ENCODE results near the gene SLC30A9.
A peak's percentile ranks its signal among the peaks of the same experiment; 100 is the strongest.

The SLC30A9 gene

DNA sequence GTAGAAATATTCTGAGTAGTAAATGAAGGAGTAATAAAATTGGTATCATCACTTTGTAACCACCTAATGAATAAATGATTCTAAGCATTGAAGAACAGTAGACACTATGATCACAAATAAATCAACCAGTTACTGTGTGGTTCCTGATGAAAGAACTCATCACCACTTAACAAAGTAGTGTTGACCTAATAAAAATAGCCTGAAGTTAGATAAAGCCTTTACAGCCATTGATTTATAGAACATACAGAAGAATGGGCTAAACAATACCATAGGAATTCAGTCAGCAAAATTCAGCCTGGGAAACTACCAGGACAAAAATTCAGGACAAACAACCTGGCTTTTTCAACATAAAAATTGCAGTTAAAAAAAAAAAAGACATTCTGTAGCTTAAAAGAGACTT, 9.0 kb downstream of the SLC30A9 start:
- DNase-seq (ENCODE audit: low spot score) = no peak

GRCh38 chr4:42008011-42008786, 17.9 kb downstream of the SLC30A9 start:
- DNase-seq (ENCODE audit: low spot score) = no peak

DNA sequence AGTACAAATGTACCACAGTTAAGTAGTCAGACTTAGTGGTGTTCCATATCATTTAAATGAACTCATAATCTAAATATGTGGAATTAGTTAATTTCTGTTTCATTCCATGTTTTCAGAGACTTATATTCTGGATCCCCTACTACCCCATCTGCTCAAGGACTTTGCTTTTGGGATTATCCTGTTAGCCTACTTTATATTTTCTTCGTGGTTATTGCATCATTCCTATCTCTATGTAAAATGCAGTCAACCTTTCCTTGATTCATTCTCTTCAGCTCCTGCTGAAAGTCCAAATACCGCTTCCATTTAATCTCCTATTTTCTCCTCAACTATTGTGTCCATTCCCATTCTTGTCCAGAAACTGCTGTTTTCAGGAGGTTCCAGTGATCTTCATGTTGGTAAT, 25.1 kb downstream of the SLC30A9 start:
- DNase-seq (ENCODE audit: low spot score) = no peak

DNA sequence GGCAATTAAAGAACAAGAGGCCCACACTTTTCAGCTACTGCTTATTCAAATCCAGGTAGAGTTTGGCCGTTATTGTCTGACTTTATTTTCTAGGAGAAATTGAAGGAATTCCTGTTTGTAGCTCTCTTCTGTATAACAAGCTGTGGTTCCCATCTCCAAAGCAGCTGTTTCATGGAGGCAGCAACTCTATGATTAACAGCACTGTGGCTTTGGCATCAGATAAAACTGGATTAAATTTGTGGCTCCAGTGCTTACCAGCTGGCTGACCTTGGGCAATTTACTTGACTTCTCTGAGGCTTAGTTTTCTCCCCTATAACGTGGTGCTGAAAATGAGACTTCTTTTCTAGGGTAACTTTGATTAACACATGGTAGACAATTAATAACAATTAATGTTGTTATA, 28.1 kb downstream of the SLC30A9 start:
- no peak for DNase-seq (ENCODE audit: low spot score)

GRCh38 chr4:42048394-42048793, 58.1 kb downstream of the SLC30A9 start:
- no peak for DNase-seq (ENCODE audit: low spot score)

DNA sequence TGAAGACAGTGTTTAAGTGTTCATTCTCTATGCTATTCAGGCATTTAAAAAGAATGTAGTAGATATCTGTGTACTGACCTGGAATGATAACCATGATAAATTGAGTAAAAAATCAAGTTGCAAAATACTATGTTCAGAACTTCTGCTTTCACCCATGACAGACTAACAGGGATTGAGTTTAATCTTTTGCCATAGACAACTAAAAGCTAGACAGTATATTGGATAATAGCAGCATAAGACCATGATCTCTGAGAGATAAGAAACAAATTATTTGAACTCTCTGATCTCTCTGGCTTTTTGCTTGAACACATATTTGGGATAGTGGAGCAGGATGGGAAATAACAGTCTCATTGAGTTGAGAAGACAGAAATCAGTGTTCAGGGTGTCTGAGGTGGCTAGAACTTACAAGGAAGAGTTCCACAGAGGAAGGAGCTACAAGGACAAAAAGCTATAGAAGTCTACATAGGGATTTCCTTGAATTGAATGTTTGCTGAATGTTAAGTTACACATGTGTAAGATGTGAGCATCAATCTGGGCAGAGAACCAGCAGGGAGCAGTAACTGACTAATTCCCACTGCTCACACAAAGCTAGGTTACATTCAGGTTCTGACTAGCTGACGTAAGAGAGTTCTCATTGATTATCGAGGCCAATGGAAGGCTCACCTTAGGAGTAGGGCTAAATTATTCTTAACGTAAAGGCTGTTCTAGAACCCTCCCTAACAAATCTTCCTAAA, 60.4 kb downstream of the SLC30A9 start:
- DNase-seq (ENCODE audit: low spot score) = no peak

DNA sequence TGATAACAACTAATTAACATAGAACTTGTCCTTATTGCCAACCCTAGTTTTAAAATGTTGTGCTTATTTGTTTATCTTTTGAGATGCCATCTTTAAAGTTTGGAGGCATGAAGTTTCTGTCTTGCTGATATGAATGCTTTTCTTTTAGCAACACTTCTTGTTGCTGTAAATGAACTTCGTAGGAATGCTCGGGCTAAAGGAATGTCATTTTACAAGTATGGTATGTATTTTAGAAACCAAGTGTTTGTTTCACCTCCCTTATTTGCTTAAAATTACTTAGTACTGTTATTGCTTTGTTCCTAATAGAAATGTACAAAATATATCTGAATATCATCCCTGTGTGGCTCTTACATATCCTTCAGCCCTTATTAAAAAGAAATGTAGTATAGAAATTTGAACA, 76.1 kb downstream of the SLC30A9 start:
- no peak for DNase-seq (ENCODE audit: low spot score)

- no peak for DNase-seq (ENCODE audit: low spot score)
Observed at GRCh38 chr4:42067264-42067663, 76.9 kb downstream of the SLC30A9 start.

DNA sequence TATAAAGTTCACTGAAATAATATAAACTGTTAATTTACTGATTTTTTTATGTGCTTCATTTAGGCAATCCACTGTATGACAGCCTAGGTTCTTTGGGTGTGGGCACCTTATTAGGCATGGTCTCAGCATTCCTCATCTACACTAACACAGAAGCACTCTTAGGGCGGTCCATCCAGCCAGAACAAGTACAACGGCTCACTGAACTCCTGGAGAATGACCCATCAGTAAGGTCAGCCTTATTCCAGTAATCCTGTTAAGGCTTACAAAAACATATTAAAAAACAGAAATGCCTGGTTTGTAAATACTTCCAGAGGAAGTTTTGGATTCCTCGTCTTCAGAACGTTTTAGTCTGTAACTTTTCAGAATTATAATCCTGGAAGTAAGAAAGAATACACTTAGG, 80.1 kb downstream of the SLC30A9 start:
- DNase-seq (ENCODE audit: low spot score) = no peak

GRCh38 chr4:42074294-42074693, 84.0 kb downstream of the SLC30A9 start:
- no peak for DNase-seq (ENCODE audit: low spot score)

DNA sequence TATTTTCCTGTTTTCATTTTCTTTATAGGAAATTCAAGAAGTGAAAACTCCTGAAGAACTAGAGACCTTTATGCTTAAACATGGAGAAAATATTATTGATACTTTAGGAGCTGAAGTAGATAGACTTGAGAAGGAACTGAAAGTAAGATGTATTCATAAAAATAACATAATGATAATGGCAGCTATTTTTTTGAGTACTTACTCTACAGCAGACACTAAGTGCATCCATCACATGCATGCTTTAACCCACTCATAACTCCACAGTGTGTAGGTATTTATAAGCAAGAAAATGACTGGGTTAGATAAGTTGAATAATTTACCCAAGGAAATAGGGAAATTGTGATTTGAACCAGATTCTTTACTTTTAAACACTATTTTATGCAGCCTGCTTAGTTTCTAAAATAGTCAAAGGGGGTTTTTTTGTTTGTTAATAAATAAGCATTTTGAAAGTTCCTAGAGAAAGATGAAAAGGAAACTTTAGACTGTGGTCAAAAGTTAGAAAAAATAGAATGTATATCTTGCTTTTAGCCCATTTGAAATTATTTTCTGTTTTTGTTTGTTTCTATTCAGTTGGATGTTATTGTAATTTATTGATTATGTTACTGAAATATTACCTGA, 88.0 kb downstream of the SLC30A9 start:
- no peak for DNase-seq (ENCODE audit: low spot score)

- no peak for DNase-seq (ENCODE audit: low spot score)
Observed at GRCh38 chr4:42080306-42080705, 90.0 kb downstream of the SLC30A9 start.

DNA sequence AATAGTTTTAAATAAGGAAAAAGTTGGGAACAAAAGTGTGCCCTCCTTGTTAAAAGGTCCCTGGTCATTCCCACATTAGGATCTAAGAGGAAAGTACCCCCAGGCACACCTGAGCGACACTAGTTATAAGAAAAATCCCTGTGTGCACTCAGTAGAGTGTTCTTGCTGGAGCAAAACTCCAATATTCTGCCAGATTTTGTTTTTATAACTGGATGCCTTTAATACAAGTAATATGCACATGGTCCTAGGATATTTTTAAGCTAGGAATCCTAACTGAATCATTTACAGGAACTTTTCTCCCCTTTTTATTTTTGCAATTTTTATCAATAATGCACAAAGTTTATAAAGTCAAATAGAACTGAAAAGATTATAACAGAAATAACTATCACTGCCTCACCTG, 93.5 kb downstream of the SLC30A9 start:
- DNase-seq (ENCODE audit: low spot score) = no peak

DNA sequence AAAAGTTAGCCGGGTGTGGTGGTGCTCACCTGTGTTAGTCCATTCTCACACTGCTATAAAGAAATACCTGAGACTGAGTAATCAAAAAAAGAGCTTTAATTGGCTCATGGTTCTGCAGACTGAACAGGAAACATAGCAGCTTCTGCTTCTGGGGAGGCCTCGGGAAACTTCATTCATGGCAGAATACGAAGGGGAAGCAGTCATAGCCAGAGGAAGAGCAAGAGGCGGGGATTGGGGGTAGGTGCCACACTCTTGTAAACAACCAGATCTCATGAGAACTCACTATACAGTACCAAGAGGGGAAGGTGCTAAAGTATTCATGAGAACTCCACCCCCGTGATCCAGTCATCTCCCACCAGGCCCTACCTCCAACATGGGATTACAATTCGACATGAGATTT, 98.1 kb downstream of the SLC30A9 start:
- DNase-seq (ENCODE audit: low spot score) = no peak

DNA sequence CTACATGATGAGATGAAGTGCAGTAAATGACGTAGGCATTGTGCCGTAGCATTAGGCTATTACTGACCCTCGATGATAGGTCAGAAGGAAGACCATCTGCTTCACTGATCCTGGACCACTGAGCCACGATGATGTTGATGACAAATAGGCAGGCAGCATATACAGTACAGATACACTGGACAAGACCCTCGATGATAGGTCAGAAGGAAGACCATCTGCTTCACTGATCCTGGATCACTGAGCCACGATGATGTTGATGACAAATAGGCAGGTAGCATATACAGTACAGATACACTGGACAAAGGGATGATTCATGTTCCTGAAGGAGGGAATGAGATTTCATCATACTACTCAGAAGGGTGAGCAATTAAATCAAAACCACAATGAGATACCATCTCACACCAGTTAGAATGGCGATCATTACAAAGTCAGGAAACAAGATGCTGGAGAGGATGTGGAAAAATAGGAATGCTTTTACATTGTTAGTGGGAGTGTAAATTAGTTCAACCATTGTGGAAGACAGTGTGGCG, 111.2 kb downstream of the SLC30A9 start:
- DNase-seq (ENCODE audit: low spot score) = no peak

DNA sequence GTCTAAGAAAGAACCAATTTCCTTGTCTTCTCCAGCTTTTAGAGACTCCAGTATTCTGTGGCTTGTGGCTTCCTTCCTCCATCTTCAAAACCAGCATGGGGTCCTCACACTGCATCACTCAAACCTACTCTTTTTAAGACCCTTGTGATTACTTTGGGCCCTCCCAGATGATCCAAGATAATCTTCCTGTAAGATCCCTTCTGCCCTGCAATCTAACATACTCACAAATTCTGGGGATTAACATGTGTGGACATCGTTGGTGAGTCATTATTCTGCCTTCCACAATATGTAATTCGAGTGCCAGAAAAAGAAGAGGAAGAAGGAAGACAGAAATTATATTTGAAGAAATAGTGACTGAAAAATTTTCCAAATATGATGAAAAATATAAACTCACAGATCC, 114.2 kb downstream of the SLC30A9 start:
- DNase-seq (ENCODE audit: low spot score) = no peak

GRCh38 chr4:42112846-42113245, 122.5 kb downstream of the SLC30A9 start:
- DNase-seq (ENCODE audit: low spot score) = no peak

DNA sequence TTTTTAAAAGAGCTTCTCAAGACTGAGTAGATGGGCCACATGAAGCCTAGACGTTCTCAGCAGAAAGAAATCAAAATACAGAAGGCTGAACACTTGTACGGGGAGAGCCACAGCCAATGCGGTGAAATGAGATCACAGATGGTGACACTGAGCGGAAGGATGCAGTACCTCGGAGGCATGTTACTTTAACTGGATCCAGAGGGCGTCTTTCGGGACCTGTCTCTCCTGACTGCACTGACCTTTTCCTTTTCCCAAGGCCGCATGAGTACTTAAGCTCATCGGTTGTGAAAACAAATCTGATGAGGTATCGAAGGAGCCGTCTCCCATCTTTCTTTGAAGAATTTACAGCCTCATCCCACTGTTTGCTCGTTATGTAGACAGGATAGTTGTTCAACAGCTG, 129.6 kb downstream of the SLC30A9 start:
- peak; percentile 18 for DNase-seq (ENCODE audit: low spot score)

DNA sequence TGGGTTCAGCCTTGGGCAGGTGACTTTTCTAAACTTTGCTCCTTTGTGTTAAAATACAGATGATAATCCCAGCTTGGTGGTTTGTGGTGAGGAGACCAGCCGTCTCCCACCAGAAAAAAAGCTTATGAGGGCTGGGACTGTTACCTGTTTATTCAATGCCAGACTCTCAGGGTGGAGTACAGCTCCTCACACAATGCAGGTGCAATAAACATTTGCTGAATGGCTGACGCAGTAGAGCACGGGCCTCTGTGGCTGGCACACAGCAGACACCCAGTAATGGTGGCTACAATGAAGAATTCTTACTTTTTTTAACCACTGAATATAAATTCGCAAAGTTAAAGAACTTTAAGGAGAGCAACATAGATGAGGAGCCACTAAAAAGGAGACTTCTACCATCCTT, 131.9 kb downstream of the SLC30A9 start:
- DNase-seq (ENCODE audit: low spot score) = no peak

DNA sequence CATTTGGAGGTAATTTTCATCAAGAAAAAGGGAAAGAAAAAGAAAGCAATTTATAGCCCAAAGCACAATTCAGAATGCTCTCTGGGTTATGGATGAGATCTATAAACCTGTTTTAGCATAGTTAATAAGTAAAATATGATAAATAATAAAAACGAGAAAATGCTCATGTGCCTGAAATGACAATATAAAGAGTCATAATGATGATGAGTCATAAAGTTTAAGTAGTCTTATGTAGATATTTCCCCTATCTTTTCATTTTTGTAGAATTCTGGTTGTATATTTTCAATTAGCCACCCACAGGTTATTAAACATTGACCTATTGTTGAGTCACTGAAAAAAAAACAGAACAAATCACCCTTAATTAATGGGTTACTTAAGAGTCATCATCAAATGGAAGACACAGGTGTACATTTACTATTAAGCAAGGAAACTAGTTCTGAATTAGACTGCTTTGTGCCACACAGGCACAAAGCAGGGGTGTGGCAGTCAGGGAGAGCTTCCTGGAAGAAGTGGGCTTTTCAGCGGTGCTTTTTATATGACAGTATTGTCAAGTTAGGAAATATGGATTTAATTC, 132.8 kb downstream of the SLC30A9 start:
- DNase-seq (ENCODE audit: low spot score) = no peak

GRCh38 chr4:42132099-42132498, 141.8 kb downstream of the SLC30A9 start:
- no peak for DNase-seq (ENCODE audit: low spot score)

DNA sequence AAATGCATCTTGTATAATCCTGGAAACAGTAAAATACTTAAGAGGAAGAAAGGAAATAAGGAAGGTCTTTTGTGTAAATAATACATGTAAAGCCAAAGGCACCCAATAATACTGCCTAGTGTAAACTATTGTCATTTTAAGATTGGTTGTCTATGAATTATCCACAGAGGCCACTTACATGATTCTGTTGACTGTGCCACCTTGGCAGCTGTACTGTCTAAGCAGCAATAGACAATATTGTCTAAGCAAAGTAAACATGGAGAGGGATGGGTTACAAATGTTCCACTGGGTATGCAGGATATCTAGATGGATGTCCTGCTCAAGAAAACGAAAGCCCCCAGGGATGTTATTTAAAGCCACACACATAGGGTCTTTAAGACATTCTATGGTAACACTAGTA, 142.7 kb downstream of the SLC30A9 start:
- no peak for DNase-seq (ENCODE audit: low spot score)

GRCh38 chr4:42136371-42136770, 146.0 kb downstream of the SLC30A9 start:
- DNase-seq (ENCODE audit: low spot score) = peak; percentile 23

All from iPS-NIHi11 (cell line).